Hippocampal formation (tissue), 2 donors: Measurements from ENCODE around the gene CDKN1A.

Source experiments
- DNase-seq, 2 donors: peaks; one replicate each; lab custom pipeline; 2025; lab: John Stamatoyannopoulos, UW

Gene CDKN1A

DNA sequence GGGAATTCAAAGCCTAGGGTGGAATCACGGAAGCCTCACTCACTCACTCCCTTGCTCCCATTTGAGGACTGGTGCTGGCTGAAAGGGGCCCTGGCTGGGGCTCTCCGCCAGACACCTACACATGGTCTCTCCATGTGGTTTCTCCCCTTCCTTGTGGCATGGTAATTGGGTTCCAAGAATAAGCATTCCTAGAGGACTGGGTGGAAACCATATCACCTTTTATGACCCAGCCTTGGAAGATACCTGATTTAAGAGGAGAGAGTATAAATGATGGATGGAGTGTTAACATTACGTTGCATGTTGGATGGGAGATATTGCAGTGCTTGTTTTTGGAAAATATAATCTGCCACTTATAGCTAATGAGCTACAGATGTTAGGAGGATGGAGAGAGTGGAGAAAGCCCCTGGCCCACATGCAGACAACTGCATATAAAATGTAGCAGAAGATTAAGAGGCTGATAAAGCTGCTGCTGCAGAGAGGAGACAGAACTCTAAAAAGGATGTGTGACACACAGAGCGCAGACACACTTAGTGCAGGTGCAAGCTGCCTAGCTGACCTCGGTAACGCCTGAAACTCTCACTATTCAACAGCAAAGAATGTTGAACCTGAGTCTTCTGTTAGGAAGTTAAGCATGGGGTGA lies 23.3 kb upstream of the CDKN1A start:
- no peak for DNase-seq

DNA sequence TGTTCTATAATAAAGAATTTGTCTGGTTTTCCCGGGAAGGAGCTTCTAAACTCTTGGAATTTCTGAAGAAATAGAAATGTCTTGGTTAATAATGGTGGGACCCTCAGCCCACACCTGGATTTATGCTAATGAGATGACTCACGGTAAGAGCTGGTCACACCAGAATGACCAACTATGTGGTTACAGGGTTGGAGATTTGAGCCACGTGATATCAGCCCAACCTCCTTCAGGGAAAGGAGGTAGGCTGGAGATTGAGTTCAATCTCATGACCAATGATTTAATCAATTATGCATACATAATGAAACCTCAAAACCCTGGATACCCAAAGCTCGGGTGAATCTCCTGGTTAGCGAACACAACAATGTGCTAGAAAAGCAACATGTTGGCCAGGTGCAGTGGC lies 22.1 kb upstream of the CDKN1A start:
- DNase-seq = no peak

DNA sequence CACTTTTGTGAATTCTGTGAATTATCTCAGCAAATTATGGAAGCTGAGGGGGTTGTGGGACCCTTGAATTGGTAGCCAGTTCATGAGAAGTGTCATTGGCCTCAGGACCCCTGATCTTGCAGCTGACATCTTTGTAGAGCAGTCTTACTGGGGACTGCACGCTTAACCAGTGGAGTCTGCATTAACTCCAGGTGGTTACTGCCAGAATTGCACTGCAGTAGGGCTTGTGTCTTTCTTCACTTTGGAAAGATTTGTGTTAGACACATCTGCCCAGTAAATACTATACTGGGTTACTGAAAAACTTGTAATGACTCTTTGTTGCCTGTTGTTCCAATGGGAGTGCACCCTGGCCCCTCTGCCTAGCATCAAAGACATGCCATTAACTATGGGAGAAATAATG lies 21.2 kb upstream of the CDKN1A start:
- no peak for DNase-seq

DNA sequence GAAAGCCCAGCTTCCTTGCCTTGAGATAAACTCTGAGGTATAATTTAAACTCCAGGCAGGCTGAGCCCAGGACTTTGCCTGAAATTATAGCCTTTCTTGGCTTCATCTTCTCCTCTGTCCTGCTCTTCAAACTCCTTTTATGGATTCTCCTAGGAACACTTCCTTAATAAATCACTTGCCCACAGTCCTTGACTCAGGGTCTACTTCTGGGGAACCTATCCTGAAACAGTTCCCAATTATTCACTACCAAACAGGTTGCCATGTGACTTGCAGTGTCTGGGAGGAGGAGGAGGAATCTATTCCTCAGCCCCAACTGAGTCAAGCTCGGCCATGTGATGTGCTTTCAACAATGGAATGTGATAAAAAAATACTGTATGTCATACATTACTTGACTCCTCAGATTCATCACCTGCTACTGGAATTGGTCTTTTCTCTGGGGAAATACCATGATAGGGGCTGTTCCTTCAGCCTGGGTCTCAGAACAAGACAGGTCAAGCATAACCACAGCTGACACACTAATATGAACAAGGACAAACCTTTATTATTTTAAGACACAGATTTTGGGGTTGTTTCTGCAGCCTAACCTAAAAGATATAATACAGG lies 20.5 kb upstream of the CDKN1A start:
- DNase-seq = no peak

DNA sequence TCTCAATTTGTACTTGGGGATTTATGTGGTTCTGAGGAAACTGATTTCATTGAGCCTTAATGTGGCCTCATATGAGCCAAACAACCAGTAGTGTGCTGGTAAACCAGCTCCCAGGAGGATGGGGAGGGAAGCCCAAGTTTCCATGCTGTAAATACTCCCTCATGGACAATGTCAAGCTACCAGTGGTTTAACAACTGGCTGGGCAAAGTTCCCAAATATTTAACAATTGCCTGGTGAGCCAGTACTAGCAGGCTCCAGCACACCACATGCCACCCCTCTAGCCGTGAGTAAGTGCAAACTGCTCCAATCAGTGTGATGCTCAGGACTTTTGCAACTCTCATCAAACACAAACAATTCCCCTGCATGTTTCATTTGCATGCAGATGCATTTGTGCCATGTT lies 19.2 kb upstream of the CDKN1A start:
- DNase-seq = no peak

DNA sequence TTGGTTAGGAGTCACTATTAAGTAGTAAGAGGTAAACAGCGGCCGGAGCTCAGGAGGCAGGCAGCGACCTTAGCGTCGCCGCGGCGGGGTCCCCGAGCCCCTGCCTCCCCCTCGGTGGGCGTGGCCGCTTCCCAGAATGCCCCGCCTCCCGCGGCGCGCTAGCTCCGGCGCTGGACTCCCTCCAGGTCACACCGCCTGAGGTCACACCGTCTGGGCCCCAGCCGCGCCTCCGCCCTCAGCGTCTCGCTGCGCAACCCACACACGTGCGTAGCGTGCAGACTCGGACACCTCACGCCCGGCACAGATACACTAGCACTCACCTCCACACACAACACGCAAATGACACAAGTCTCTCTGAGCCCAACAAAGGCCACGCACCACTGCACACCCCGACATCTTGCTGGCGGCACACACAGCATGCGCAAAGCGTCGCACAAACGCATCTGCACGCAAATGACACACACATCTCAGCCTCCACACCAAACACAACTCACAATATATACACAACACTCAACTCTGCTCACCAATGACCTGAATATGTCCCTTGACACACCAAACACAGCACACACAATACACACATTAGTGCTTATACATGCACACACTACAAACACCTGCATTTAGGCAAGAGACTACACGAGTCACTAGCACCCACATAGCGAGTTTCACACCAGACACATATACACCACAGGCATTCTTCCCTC lies 17.6 kb upstream of the CDKN1A start:
- DNase-seq = no peak

DNA sequence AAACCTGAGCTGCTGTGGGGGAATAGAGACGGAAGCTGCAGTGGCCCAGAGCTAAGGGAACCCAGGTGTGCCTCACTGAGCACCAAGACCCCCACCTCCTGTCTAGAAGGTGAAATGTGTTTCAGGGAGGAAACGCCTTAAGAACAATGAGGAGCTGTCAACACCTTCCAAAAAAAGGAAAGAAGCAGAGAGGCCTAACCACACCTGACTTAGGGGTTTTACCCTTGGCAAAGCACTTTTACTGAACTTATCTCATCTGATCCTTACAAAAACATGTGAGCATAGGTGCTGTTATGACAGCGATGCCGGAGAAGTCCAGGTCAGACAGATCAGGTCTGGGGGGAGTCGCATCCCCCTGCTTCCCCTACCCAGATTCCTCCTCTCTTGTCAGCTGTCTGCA lies 16.1 kb upstream of the CDKN1A start:
- no peak for DNase-seq

DNA sequence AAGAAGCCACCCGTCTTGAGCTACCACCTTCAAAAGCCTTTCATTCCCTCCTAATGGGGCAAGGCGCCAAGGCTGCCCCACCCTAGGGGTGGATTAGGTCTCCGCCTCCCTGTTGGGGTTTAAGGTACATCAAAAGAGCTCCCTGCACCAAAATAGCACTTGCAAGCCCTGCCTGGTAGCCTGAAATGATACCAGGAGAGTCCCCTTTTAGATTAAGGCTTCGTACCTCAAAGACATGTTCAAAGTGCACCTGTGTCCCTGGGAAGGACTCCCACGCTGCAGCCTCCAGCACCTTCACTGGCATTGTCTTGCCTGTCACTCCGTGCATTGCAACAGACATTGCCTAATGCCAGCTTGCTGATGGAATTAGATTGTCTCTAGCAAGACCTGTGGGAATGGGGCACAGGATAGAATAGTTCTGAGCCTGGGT lies 15.7 kb upstream of the CDKN1A start:
- no peak for DNase-seq

DNA sequence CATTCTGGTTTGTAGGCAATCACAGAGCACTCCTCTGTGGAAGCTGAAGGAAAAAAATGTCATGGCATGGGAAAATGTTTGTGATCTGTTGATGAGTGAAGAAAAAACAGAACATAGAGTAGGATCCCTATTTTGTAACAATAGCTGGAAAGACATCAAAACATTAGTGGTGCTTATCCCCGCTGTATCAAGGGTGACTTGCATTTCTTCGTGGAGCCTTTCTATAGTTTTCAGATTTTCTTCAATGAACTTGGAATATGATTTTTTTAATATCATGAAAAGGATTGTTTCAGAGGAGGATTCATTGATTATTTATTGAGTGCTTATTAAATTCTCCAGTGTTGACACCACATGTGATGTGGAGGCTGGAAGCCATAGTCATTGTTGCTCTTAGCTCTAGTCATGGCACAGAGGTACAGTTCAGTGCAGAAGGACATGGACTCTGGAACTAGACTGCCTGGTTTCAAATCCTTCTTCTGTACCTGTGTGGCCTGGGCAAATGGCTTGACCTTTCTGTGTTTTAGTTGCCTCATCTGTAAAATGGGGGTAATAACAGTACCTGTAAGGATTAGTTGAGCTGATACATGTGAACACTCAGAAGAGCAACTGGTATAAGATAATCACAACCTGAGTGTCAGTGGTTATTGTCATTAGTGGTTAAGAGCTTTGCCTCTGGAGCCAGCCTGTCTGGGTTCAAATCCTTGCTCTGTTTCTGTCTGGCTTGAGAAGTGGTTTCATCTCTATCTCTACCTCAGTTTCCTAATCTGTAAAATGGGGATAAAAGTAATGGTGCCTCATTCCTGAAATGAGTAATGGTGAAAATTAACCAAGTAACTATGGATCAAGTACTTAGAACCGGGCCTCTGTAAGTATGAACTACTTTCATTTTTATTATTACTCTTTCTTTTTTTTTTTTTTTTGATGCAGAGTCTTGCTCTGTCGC lies 14.7 kb upstream of the CDKN1A start:
- no peak for DNase-seq

DNA sequence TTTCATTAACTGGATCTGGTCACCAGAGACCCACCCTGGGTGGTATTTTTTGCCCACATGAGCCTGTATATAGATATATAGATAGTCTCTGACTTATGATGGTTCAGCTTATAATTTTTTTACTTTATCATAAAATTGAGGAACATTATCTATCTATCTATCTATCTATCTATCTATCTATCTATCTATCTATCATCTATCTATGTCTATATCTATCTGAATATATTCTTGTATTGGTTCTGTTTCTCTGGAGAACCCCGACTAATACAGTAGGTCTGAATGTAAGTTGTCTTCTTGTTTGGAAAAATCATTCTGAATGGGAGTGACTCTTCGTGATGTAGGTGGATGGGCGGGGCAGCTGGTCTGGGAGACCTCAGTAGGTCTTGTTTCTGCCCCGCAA lies 13.3 kb upstream of the CDKN1A start:
- no peak for DNase-seq

DNA sequence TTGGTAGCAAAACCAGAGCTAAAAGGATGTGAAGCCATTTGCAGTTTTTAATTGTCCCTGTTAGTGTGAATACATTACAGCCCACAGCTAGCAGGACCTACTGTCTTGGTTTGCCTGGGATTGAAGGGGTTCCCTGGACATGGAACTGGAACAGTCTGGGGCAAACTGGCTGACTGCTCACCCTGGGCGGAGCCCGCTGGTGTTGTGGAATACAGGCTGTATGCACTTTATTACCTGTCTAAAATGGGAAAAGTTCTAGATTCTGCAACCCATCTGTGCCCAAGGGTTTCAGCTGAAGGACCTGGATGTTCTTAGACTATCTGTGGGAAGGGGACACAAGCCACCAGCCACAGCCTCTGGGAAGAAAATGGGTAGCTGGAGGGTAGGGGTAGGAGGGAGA lies 12.2 kb upstream of the CDKN1A start:
- DNase-seq = no peak

DNA sequence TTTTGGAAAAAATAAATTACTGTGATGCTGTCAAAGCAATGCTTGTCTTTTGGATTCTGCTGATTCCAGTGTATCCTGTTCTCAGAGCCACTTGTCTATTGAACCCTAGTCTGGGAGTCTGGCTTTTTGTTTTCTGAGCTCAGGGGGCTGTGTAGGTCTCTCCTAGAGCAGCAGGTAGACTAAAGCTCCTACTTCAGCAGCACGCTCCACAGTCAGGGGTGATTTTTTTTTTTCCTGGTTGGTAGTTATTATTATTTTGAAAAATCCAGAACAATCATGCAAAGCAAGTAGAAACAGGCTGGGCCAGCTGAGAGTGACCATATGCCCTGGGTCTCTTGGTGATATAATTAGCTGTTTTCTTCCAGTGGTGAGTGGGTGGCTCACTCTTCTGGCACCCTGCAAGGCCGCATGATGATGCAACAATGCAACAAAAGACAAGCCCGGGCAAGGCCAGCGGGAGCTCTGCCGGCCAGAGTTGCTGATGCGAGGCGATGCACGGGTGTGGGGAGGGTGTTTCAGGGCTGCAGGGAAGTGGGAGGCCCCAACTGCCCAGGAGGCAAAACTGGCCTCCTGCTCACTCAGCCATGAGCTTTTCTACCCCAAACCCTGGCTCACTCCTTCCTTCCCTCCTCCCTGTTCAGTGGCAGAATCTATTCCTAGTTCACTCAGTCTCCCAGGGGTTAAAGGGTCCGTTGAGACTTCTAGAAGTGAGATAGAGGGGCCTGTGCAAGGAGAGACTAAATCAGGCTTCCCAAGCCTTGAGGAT lies 11.5 kb upstream of the CDKN1A start:
- peak; percentile 51 to 77 for DNase-seq

DNA sequence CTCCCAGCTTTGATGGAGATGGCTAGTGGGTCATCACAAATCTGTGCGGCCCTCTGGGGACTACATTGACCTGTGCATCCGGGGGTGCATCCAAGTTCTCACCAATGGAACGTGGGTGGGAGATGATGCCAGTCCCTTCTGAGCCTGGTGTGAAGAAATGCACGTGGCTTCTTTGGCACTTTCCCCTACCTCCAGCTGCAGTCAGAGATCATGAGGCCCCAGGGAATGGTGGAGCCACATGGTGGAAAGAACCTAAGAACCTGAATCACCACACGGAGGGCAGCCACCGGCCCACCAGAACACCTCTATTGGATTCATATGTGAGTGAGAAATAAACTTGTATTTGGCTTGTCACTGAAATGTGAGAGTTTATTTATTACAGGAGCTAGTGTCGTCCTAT lies 9.9 kb upstream of the CDKN1A start:
- DNase-seq = no peak

DNA sequence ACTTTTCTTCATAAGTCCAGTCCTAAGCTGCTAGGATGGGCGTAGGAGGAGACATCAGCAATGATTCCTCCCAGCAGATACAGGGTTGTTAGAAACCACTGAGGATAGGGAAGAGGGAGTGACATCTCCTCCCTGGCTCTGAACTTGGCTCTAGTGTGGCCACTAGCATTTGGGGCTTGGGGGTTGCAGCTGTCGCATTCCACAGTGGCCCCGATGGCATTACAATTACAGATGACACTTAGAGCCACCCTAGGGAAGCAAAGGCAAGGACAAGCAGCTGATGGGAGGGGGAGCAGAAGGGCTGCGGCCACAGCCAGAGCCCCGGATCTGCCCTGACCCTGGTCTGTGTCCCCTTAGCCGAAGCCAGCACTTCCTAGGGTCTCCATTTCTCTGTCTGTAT lies 9.5 kb upstream of the CDKN1A start:
- DNase-seq = no peak

DNA sequence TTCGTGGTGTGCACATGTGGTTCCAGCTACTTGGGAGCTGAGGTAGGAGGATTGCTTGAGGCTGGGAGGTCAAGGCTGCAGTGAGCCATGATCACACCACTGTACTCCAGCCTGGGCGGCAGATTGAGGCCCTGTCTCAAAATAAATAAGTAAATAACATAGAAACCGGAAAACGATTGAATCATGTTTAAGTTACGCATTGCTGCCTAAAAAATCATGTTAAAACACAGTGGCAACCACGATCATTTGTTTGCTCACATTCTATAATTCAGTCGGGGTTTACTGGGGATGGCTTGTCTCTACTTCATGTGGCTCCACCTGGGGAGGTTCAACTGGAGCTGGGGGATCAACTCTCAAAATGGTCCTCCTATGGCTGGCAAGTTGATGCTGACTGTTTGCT lies 8.2 kb upstream of the CDKN1A start:
- no peak for DNase-seq

DNA sequence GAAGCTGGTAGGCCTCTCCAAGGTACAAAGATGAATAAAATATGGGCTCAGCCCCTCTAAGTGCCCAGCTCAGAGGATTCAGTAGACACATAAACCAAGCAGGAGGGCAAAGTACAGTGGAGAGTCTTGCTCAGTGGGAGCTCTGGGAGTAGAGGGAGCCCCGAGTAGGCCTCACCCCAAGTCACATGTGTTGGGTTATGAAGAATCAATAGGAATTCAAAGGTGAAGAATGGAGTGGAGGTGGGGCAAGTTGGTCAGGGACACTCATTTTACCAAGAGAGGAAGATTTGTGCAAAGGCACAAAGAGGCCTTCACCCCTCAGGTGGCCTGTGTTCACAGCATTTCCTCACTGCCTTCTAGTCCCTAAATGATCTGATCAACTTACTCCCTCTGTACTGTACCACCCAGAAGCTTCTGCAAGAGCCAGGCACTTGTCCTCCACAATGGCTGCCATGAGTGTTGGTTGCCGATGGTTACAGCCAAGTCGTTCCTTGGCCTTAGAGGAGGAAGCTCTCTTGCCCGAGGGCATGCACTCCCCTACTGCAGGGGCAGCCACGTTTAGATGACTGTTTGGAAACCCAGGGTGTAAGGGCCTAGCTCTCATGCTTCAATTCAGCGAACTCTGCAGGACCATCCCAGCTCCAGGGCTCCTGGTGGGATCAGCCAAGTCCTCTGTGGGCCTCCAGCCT lies 6.7 kb upstream of the CDKN1A start:
- no peak for DNase-seq

DNA sequence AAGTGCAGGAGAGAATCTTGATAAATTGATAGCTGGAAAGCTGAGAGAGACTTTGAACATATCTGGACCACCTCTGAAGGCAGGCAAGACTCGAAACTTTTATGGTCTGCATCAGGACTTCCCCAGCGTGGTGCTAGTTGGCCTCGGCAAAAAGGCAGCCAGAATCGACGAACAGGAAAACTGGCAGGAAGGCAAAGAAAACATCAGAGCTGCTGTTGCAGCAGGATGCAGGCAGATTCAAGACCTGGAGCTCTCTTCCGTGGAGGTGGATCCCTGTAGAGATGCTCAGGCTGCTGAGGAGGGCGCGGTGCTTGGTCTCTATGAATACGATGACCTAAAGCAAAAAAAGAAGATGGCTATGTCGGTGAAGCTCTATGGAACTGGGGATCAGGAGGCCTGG lies 4.6 kb upstream of the CDKN1A start:
- no peak for DNase-seq

DNA sequence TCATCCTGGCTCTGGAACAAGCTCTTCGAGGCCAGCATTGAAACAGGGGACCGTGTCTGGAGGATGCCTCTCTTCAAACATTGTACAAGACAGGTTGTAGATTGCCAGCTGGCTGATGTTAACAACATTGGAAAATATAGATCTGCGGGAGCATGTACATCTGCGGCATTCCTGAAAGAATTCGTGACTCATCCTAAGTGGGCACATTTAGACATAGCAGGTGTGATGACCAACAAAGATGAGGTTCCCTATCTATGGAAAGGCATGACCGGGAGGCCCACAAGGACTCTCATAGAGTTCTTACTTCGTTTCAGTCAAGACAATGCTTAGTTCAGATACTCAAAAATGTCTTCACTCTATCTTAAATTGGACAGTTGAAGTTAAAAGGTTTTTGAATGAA lies 3.6 kb upstream of the CDKN1A start:
- no peak for DNase-seq

DNA sequence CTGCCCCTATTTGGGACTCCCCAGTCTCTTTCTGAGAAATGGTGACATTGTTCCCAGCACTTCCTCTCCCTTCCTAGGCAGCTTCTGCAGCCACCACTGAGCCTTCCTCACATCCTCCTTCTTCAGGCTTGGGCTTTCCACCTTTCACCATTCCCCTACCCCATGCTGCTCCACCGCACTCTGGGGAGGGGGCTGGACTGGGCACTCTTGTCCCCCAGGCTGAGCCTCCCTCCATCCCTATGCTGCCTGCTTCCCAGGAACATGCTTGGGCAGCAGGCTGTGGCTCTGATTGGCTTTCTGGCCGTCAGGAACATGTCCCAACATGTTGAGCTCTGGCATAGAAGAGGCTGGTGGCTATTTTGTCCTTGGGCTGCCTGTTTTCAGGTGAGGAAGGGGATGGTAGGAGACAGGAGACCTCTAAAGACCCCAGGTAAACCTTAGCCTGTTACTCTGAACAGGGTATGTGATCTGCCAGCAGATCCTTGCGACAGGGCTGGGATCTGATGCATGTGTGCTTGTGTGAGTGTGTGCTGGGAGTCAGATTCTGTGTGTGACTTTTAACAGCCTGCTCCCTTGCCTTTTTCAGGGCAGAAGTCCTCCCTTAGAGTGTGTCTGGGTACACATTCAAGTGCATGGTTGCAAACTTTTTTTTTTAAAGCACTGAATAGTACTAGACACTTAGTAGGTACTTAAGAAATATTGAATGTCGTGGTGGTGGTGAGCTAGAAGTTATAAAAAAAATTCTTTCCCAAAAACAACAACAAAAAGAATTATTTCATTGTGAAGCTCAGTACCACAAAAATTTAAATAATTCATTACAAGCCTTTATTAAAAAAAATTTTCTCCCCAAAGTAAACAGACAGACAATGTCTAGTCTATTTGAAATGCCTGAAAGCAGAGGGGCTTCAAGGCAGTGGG lies 2.1 kb upstream of the CDKN1A start:
- no peak for DNase-seq
